OCI-LY3 (cell line): ENCODE data around the gene ERN1.

ENCODE experiments used
- EZH2phosphoT487 ChIP-seq: fragments of 200-600 bp; shearing (Covaris generic); IDR thresholded peaks from 2 replicates; pipeline ENCODE4 v1.6.1; 2018; ENCODE audit warnings: antibody characterized with exemption, mixed run types, low read depth
- TF ChIP-seq, protein P1 (sequence below): fragments of 200-600, 300-600 bp; sonication (generic); IDR thresholded peaks from 2 replicates; pipeline ENCODE4 v1.5.1; 2014; ENCODE audit warnings: antibody characterized with exemption, low read length, low read depth

DNA sequence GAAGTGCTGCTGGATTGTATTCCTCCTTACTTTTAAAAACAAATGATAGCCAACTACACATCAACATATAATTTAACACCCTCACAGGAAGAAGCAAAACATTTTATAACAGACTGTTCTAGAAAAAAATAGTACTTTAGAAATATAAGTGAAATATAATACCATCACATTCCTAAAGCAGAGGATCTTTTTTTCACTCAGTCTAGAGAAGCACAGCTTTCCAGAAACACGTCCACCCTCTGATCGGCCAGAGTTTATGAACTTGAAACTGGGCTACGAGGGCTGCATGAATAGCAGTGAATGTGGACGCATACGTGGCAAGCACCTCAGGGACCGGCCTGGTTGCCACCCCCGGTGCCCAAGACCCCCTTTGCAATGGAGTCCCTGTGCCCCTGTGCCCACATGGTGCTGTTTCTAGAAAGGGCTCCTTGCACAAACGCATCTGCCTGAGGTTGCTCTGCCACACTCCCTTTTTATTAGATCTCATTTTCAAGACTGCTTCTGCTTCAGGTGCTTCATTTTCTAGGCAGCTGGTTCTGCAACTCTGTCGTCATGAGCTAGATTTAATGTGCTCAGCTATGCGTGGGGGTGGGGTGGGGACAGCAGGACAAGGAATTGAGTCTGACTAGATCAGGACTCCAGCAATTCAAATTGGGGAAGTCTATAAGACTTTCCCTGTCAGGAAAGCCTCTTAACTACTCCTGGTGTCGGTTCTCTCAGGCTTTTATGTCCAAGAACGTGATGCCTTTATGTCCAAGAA, 29.1 kb upstream of the ERN1 start:
- TF ChIP-seq, protein P1, sequence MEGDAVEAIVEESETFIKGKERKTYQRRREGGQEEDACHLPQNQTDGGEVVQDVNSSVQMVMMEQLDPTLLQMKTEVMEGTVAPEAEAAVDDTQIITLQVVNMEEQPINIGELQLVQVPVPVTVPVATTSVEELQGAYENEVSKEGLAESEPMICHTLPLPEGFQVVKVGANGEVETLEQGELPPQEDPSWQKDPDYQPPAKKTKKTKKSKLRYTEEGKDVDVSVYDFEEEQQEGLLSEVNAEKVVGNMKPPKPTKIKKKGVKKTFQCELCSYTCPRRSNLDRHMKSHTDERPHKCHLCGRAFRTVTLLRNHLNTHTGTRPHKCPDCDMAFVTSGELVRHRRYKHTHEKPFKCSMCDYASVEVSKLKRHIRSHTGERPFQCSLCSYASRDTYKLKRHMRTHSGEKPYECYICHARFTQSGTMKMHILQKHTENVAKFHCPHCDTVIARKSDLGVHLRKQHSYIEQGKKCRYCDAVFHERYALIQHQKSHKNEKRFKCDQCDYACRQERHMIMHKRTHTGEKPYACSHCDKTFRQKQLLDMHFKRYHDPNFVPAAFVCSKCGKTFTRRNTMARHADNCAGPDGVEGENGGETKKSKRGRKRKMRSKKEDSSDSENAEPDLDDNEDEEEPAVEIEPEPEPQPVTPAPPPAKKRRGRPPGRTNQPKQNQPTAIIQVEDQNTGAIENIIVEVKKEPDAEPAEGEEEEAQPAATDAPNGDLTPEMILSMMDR = no peak
- TF ChIP-seq EZH2phosphoT487 = no peak
